Endothelial cell of umbilical vein (primary cell): Measurements from ENCODE around the gene FOXK1. TPM values are rescaled to one million over a fixed set of nuclear protein-coding genes. Genes with fewer than 3 reads are reported as not detected.

Source experiments
- BruUV-seq: library from RNA; stranded (reverse); fragments of 400-500 nt; replicated peaks from 2 replicates; lab custom pipeline; 2021; lab: Mats Ljungman, UMichigan
- CTCF ChIA-PET: fragments of 300-600, 350-600 bp; sonication (Branson Sonifier 250); formaldehyde crosslinking; loops from one replicate; lab custom pipeline; 2021; ENCODE audit warnings: antibody characterized with exemption, inconsistent platforms; lab: Charles Lee
- POLR2A ChIA-PET: fragments of 300-600, 350-600 bp; sonication (Branson Sonifier 250); formaldehyde crosslinking; loops from one replicate; lab custom pipeline; 2021; ENCODE audit warnings: antibody characterized with exemption, inconsistent platforms; lab: Charles Lee
- DNase-seq: peaks from one replicate; pipeline ENCODE4 v3.0.0-alpha.2; 2011; ENCODE audit warnings: low read depth, low spot score
- FAIRE-seq: peaks from 2 replicates; lab custom pipeline; 2011; peaks lifted over from hg19 to GRCh38; lab: Jason Lieb, UNC
- H2AFZ ChIP-seq: 2 replicates; pipeline ENCODE4 v1.6.0; 2012; ENCODE audit warnings: low read depth, low read length, control low read depth, inconsistent platforms
- H3K27ac ChIP-seq: 2 replicates; pipeline ENCODE4 v1.5.1; 2011; ENCODE audit warnings: low read depth, mild to moderate bottlenecking, control low read depth, low read length, moderate library complexity; ENCODE audit not compliant: insufficient read depth
- H3K27me3 ChIP-seq, 2 experiments: 2 replicates each; pipeline versions ENCODE4 v1.6.0 to v1.6.1; 2011; ENCODE audit warnings: low read length in 2 of 2, mixed read lengths in 1 of 2; ENCODE audit not compliant: control insufficient read depth in 2 of 2, insufficient read depth in 2 of 2
- H3K36me3 ChIP-seq, 2 experiments: 2 replicates in 1 of 2; 3 replicates in 1 of 2; pipeline ENCODE4 v1.5.1; 2011; ENCODE audit warnings: low read length in 2 of 2, mild to moderate bottlenecking in 1 of 2, moderate library complexity in 1 of 2; ENCODE audit not compliant: control insufficient read depth in 2 of 2, insufficient read depth in 2 of 2; ENCODE audit errors: extremely low read depth in 1 of 2
- H3K4me1 ChIP-seq: 3 replicates; pipeline ENCODE4 v1.5.1; 2011; ENCODE audit warnings: mild to moderate bottlenecking, low read length; ENCODE audit not compliant: control insufficient read depth, insufficient read depth; ENCODE audit errors: extremely low read depth
- H3K4me2 ChIP-seq: 2 replicates; pipeline ENCODE4 v1.6.1; 2011; ENCODE audit warnings: low read length, control low read depth, mixed read lengths; ENCODE audit not compliant: insufficient read depth
- H3K4me3 ChIP-seq, 3 experiments: fragments of 200-600 bp in 1 of 3; sonication (generic), shearing (Covaris generic) in 1 of 3; replicated peaks in 1 of 3; 2 replicates each; pipeline ENCODE4 v1.5.1; 2011 to 2016; ENCODE audit warnings: control low read depth in 3 of 3, low read length in 3 of 3, mild to moderate bottlenecking in 2 of 3, inconsistent platforms in 1 of 3, low read depth in 1 of 3, moderate library complexity in 1 of 3; ENCODE audit not compliant: insufficient read depth in 1 of 3
- H3K79me2 ChIP-seq: 2 replicates; pipeline ENCODE4 v1.6.0; 2012; ENCODE audit warnings: low read length, inconsistent platforms; ENCODE audit not compliant: control insufficient read depth, insufficient read depth
- H3K9ac ChIP-seq: replicated peaks from 2 replicates; pipeline ENCODE3; 2011; ENCODE audit warnings: low read length, control low read depth; ENCODE audit not compliant: insufficient read depth; ENCODE audit errors: extremely low read depth
- H3K9me1 ChIP-seq: replicated peaks from 3 replicates; pipeline ENCODE4 v1.6.0; 2011; ENCODE audit warnings: mild to moderate bottlenecking, low read length; ENCODE audit not compliant: control insufficient read depth, insufficient read depth; ENCODE audit errors: extremely low read depth
- H3K9me3 ChIP-seq: replicated peaks from 2 replicates; pipeline ENCODE4 v1.5.1; 2012; ENCODE audit warnings: low read length, inconsistent platforms; ENCODE audit not compliant: control insufficient read depth, insufficient read depth
- H4K20me1 ChIP-seq: replicated peaks from 2 replicates; pipeline ENCODE3; 2011; ENCODE audit warnings: mild to moderate bottlenecking, low read length; ENCODE audit not compliant: control insufficient read depth, insufficient read depth; ENCODE audit errors: extremely low read depth
- EZH2 ChIP-seq: IDR thresholded peaks from 2 replicates; pipeline ENCODE4 v1.6.1; 2012; ENCODE audit warnings: borderline replicate concordance, low read depth, mild to moderate bottlenecking, moderate library complexity, low read length, inconsistent platforms; ENCODE audit not compliant: severe bottlenecking
- FOS ChIP-seq: IDR thresholded peaks from 2 replicates; pipeline ENCODE4 v1.6.1; 2011; ENCODE audit warnings: mild to moderate bottlenecking, low read length, moderate library complexity, borderline replicate concordance; ENCODE audit not compliant: insufficient read depth
- GATA2 ChIP-seq: IDR thresholded peaks from 2 replicates; pipeline ENCODE4 v1.7.0; 2011; ENCODE audit warnings: low read depth, mild to moderate bottlenecking, moderate library complexity, mixed read lengths, low read length; ENCODE audit not compliant: insufficient read length, insufficient read depth
- JUN ChIP-seq: IDR thresholded peaks from 2 replicates; pipeline ENCODE4 v1.6.1; 2011; ENCODE audit warnings: borderline replicate concordance, low read depth; ENCODE audit not compliant: insufficient read length, insufficient read depth
- MAX ChIP-seq: IDR thresholded peaks from 2 replicates; pipeline ENCODE4 v1.6.1; 2011; ENCODE audit not compliant: insufficient read depth, insufficient read length
- MYC ChIP-seq: IDR thresholded peaks from one replicate; pipeline ENCODE4 v1.6.1; 2011; ENCODE audit warnings: mild to moderate bottlenecking, low read depth, low read length
- POLR2A ChIP-seq: IDR thresholded peaks from 2 replicates; pipeline ENCODE4 v1.6.1; 2012; ENCODE audit warnings: low read depth, mild to moderate bottlenecking, control low read depth, low read length
- POLR2AphosphoS5 ChIP-seq: IDR thresholded peaks from 2 replicates; pipeline ENCODE4 v1.6.1; 2012; ENCODE audit warnings: low read depth, mild to moderate bottlenecking, control low read depth, low read length, moderate library complexity; ENCODE audit not compliant: insufficient read depth
- dilution Hi-C: fragments of 300-500 bp; cut with MboI; formaldehyde crosslinking; loops from one replicate; pipeline ENCODE4 v1.15.0; 2019; ENCODE audit warnings: low sequenced_read_pairs; ENCODE audit not compliant: extremely low pct_ligation_motif_present
- intact Hi-C: fragments of 100-400 bp; cut with micrococcal nuclease; formaldehyde crosslinking; loops from one replicate; pipeline ENCODE4 v1.10.0; 2022
- polyA plus RNA-seq, 4 experiments: library from polyadenylated mRNA; depleted of rRNA in 3 of 4; stranded (reverse) in 3 of 4; unstranded in 1 of 4; fragments of >200 nt; gene quantifications; 2 replicates each; pipeline versions ENCODE4 v1.2.1 to v1.2.3, GENCODE V29; 2011 to 2012; ENCODE audit warnings: missing spikeins in 1 of 4
- total RNA-seq: library from RNA; stranded (reverse); gene quantifications from 2 replicates; pipeline ENCODE4 v1.2.3, GENCODE V29; 2021
- TF ChIP-seq, protein P1 (sequence below), 2 donors: IDR thresholded peaks; 1 replicate in 1 of 2; 2 replicates in 1 of 2; pipeline ENCODE4 v1.5.1; 2011; ENCODE audit warnings: low read length in 2 of 2, mild to moderate bottlenecking in 2 of 2, moderate library complexity in 2 of 2, control low read depth in 1 of 2, inconsistent platforms in 1 of 2, low read depth in 1 of 2; ENCODE audit not compliant: insufficient read depth in 1 of 2; ENCODE audit errors: extremely low read depth in 1 of 2

FOXK1 gene
- total and polyA plus RNA-seq, 2 donors (not counting 3 experiments of a cell fraction or from before 2014, with no cell fraction given), result 8.0 to 52.1 TPM

DNA sequence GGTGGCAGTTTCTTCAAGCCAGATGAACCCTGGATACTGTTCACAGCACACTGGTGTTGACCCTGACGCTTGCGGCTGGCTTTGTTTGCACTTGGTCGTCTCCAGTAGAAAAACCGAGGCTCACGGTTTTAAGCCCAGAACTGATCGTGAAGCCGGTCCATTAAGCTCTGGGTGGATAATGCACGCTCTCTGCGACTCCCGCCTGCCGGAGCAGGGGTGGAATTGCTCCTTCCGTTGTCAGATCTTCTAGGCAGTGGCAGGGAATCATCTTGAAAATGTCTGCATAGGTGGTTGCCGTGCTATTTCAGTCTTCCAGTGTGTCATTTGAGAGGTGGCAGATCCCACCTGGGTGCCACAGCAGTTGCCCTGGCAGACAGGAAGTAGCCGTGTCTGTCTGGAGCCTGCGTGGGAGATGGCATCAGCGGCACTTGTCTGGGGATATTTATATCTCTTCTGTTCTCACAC lies 57.5 kb downstream of the FOXK1 start:
- ChIA-PET CTCF (interaction anchor here (1.0 kb wide), 1 partner anchor 15 kb away, joined by 5 read pairs; no protein-coding TSS in a partner anchor), POLR2A (no interaction called here)
- intact Hi-C loops (no loop called here), dilution Hi-C loops (no loop called here)
- H2AFZ ChIP-seq, result no peak overlapping the region
- H3K9me3 ChIP-seq, result no peaks in the 10 kb centered on the region
- TF ChIP-seq MAX, result no peak
- TF ChIP-seq MYC, result no peak
- no peak for TF ChIP-seq POLR2AphosphoS5
- TF ChIP-seq EZH2, result no peak
- no peak for TF ChIP-seq GATA2
- TF ChIP-seq JUN, result no peak
- TF ChIP-seq POLR2A, result no peak
- TF ChIP-seq, protein P1, sequence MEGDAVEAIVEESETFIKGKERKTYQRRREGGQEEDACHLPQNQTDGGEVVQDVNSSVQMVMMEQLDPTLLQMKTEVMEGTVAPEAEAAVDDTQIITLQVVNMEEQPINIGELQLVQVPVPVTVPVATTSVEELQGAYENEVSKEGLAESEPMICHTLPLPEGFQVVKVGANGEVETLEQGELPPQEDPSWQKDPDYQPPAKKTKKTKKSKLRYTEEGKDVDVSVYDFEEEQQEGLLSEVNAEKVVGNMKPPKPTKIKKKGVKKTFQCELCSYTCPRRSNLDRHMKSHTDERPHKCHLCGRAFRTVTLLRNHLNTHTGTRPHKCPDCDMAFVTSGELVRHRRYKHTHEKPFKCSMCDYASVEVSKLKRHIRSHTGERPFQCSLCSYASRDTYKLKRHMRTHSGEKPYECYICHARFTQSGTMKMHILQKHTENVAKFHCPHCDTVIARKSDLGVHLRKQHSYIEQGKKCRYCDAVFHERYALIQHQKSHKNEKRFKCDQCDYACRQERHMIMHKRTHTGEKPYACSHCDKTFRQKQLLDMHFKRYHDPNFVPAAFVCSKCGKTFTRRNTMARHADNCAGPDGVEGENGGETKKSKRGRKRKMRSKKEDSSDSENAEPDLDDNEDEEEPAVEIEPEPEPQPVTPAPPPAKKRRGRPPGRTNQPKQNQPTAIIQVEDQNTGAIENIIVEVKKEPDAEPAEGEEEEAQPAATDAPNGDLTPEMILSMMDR (IDR thresholded peaks at IDR 0.05; ENCODE audit: extremely low read depth in 1 of 2, insufficient read depth in 1 of 2, low read depth in 1 of 2, low read length in 2 of 2), result no peak
- no peak for TF ChIP-seq FOS
- H3K27me3 ChIP-seq, result no peaks in the 10 kb centered on the region
- peaks cover 34% of the 10 kb centered on the region for H3K79me2 ChIP-seq
- no peak for FAIRE-seq
- peaks cover 7 to 11% of the 10 kb centered on the region in 2 experiments for H3K36me3 ChIP-seq
- no TSS peak for BruUV-seq
- H3K4me3 ChIP-seq, result no peak overlapping the region
- no peak for DNase-seq
- no peak overlapping the region for H3K9ac ChIP-seq
- H3K4me1 ChIP-seq, result peaks cover 22% of the 10 kb centered on the region
- H3K4me2 ChIP-seq, result no peak overlapping the region
- H3K27ac ChIP-seq, result peak overlapping the region; percentile 71
- H3K9me1 ChIP-seq, result no peaks in the 10 kb centered on the region
- no peaks in the 10 kb centered on the region for H4K20me1 ChIP-seq
